Stimulated activated CD4-positive, alpha-beta T cell treated with anti-CD3 and anti-CD28 coated beads, Interleukin-12 subunit alpha, Interleukin-12 subunit beta, amount 100 ng/mL, for 24 hours (primary cell): ENCODE results near the gene EEF2.
"Not testable (repeated sequence)": the region's sequence is repeated elsewhere in the genome, so short reads cannot be mapped to it uniquely, and the experiment has no call there.

Experiments
- DNase-seq, 2 experiments: peaks; one replicate each; pipeline ENCODE4 v3.0.0-alpha.2; 2020; ENCODE audit warnings: low read depth in 2 of 2

The EEF2 gene

DNA sequence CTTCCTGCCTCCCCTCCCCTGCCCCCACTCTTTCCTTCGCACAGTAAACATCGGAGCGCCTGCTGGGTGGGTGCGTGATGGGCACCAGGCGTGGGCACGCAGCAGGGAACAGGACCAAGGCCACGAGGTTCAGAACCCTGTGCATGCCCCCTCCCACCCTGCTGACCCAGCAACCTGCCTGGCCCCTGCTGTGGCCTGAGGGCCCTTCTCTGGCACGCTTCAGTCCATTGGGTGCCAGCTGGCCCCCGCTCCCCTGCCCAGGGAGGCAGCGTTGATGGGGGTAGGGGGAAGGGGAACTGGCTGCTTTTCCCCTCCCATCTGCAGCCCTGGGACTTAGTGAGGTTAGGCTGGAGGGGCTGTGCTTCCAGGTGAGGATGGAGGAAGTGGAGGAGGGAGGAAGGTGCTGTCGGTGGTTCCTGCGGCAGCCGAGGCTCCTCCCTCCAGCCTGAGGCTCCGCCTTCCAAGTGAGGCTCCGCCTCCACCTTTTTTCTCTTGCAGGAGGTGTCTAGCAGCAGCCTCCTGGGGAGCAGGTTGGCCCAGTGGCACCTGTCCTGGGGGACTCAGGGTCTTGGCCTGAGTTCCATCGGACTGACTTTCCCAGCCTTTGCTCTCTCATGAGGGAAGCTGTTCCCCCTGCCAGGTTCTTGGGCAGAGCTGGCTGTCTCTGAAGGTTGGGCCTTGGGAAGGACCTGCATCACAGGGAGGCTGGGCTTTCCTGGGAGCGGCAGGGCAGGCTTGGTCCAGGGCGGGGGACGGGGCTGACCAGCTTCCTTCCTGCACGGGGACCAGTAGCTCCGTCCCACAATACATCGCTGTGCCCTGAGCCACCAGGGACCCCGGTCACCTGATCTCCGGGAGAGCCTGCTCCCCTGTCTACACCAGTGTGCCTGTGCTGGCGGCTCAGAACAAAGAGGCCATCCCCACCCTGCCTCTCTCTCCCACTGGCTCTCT lies 29.6 kb upstream of the EEF2 start:
- peak in 1 of 2 experiments; percentile 33 for DNase-seq

GRCh38 chr19:4013886-4014540 lies 28.8 kb upstream of the EEF2 start:
- DNase-seq: no peak

DNA sequence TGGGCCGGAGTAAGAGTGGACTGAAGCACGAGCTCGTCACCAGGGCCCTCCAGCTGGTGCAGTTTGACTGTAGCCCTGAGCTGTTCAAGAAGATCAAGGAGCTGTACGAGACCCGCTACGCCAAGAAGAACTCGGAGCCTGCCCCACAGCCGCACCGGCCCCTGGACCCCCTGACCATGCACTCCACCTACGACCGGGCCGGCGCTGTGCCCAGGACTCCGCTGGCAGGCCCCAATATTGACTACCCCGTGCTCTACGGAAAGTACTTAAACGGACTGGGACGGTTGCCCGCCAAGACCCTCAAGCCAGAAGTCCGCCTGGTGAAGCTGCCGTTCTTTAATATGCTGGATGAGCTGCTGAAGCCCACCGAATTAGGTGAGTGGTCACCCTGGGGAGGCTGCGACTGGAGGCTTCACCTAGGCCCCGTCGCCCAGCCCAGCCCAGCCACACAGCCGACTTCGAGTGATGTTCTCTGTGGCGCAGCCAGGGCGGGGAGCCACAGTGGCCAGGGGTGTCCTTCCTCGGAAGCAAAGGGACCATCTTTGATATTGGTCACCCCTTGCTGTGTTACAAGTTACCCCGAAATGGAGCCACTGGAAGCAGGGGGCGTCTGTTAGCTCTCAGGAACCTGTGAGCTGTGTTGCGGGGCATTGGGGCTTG lies 27.8 kb upstream of the EEF2 start:
- DNase-seq: no peak

DNA sequence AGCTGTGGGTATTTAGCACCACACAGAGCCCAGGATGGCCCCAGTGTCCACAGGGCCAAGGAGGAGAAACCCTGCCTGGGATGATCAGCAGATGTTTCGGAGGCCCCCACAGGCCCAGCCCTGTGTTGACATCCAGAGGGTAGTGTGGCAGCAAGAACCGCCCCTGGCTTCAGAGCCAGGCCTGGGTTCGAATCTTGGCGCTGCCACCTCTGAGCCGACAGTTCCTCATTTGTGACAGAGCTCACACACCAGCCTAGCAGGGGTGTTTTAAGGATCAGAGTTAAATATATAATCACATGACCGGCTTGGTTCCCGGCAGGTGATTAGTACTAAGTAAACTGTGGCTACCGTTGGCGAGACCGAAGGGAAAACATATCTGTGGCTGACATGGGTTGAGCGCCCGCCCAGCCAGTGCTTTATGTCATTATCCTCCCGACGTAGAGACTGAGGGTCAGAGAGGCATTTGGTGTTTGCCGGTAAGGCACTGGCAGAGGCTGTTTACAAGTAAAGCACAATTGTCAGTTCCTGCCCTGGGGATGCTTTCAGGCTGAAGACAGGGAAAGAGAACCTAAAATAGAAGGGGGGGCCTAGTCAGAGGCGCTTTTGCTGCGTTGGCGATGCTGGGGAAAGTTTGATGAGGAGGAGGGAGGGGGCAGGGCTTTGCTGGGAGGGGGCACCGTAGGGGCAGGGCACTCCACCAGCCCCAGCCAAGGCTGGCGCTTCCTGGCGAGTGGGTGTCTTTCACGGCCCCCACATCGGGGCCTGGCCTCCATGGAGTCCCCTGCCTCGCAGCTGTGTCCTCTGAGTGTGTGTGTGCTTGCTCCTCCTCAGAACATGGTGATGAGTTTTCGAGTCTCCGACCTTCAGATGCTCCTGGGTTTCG lies 27.1 kb upstream of the EEF2 start:
- DNase-seq: no peak

- not testable (repeated sequence) for DNase-seq
Observed at GRCh38 chr19:4011430-4011829, 26.2 kb upstream of the EEF2 start.

DNA sequence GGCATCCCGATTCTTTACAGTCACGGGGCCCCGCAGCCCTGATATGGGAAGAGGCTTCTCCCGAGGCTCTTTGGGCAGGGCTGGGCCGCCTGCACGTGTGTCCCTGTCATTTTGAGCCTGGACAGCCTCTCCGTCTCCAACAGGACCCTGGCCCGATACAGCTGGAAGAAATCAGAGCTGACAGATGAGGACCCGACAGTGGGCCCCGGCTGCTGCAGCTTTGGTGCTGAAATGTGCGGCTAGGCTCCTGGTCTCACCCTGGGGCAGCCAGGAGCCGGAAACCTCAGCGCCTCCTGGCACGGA lies 25.5 kb upstream of the EEF2 start:
- no peak for DNase-seq

- DNase-seq: no peak
Observed at GRCh38 chr19:4009990-4010807, 24.9 kb upstream of the EEF2 start.

DNA sequence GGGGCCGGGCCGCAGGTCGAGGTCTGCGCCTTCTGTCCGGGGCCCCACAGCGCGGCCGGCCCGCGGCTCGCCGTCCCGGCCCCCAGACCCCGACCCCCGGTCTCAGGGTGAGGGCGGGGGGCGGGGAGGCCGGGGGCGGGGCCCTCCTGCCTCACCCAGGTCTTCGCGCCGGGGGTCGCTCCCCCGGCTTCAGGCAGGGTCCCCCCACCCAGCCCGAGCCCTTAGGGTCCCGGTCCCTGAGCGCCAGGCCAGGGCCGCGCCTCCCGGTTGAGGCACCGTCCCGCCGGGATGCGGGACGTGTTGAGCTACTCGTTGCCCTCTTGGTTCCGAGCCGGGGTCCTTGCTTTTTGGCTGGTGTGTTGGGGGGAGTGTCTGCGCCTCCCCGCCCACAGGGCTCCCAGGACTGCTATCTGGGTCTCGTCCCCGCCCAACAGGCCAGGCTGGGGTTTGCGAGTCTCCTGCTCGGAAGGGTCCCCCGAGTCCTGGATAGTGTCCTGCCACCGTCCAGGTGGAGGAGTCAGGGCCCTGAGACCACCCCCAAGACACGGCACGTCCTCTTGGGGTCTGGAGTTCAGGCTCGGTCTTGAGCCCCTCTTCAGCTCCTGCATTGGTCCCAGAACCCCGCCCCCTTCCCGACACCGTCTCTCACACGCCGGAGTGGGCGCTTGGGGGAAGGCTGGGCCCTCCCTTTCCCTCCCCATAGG lies 22.7 kb upstream of the EEF2 start:
- peak in 1 of 2 experiments; percentile 31 for DNase-seq

GRCh38 chr19:4007021-4007835 lies 22.0 kb upstream of the EEF2 start, which contains the start of gene PIAS4:
TSS of gene PIAS4 (plus strand) at chr19:4007736. CDS start at chr19:4007761, 25 bp downstream.
- peak; percentile 86 to 87 for DNase-seq

- not testable (repeated sequence) for DNase-seq
Observed at GRCh38 chr19:4005436-4005835, 20.2 kb upstream of the EEF2 start.

- not testable (repeated sequence) for DNase-seq
Observed at GRCh38 chr19:4000798-4001197, 15.5 kb upstream of the EEF2 start.

DNA sequence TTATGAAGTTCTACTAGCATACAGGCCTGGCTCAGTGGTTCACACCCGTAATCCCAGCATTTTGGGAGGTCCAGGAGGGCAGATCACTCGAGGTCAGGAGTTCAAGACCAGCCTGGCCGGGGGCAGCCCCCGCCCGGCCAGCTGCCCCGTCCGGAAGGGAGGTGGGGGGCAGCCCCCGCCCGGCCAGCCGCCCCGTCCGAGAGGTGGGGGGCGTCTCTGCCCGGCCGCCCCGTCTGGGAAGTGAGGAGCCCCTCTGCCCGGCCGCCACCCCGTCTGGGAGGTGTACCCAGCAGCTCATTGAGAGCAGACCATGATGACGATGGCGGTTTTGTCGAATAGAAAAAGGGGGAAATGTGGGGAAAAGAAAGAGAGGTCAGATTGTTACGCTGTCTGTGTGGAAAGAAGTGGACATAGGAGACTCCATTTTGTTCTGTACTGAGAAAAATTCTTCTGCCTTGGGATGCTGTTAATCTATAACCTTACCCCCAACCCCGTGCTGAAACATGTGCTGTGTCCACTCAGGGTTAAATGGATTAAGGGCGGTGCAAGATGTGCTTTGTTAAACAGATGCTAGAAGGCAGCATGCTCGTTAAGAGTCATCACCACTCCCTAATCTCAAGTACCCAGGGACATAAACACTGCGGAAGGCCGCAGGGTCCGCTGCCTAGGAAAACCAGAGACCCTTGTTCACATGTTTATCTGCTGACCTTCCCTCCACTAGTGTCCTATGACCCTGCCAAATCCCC lies 13.6 kb upstream of the EEF2 start:
- DNase-seq: not testable (repeated sequence)

- no peak for DNase-seq
Observed at GRCh38 chr19:3995607-3996006, 10.3 kb upstream of the EEF2 start.

DNA sequence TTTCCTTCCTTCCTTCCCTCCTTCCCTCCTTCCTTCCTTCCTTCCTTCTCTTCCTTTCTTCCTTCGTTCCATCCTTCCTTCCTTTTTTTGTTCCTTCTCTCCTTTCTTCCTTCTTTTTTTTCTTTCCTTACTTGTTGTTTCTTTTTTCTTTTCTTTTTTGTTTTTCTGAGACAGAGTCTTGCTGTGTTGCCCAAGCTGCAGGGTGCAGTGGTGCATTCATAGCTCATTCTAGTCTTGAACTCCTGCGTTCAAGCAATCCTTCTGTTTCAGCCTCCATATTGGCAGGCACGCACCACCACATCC lies 5.5 kb upstream of the EEF2 start:
- no peak for DNase-seq

GRCh38 chr19:3987619-3988371 lies 2.5 kb upstream of the EEF2 start:
- DNase-seq: peak; percentile 73 to 82

GRCh38 chr19:3986260-3987041 lies 1.2 kb upstream of the EEF2 start:
- DNase-seq: no peak

DNA sequence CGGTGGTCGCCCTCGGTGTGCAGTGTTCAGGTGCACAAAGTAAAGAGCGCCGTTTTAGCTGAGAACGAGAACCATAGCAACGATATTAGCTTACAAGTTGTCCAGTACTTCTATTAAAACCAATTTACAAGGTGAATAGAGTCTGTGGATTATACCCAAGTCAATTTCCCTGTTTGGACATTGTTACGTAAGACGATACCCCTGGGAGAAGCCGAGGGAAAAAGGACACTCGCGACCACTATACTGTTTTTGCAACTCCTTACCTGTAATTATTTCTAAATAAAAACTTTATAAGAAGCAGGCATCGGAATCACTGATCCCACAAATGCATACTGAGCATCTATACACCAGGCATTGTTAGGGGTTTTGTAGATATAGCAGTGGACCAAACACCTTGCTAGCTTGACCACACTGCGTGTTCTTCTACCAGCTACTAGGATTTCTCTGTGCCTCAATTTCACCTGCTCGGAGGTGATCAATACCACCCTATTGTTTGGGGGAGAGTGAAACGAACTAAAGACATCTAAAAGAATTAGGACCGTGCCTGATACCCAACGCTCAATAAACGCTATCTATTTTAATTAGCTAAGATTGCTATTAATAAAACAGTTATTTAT lies 488 bp upstream of the EEF2 start:
- no peak for DNase-seq
